Stimulated activated CD8-positive, alpha-beta memory T cell treated with anti-CD3 and anti-CD28 coated beads, Interleukin-15, amount 100 ng/mL, for 4 hours (primary cell): Measurements from ENCODE around the gene TTC7B.

Experiments used
- DNase-seq, 2 donors: peaks; one replicate each; pipeline ENCODE4 v3.0.0-alpha.2; 2020; ENCODE audit warnings: low read depth in 2 of 2

The TTC7B gene

DNA sequence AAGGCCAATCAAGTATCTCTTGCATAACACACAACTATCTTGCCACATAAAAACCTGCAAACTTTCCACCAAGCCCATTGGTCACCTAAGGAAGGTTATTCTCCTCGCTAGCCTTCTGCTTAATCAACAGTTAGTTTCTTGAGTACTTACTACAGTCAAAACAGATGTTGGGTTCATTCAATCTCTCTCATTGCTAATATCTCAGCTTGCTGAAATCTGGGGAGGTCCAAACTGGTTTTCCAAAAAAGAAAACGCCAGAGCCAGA is 74.6 kb downstream of the TTC7B start:
- no peak for DNase-seq

DNA sequence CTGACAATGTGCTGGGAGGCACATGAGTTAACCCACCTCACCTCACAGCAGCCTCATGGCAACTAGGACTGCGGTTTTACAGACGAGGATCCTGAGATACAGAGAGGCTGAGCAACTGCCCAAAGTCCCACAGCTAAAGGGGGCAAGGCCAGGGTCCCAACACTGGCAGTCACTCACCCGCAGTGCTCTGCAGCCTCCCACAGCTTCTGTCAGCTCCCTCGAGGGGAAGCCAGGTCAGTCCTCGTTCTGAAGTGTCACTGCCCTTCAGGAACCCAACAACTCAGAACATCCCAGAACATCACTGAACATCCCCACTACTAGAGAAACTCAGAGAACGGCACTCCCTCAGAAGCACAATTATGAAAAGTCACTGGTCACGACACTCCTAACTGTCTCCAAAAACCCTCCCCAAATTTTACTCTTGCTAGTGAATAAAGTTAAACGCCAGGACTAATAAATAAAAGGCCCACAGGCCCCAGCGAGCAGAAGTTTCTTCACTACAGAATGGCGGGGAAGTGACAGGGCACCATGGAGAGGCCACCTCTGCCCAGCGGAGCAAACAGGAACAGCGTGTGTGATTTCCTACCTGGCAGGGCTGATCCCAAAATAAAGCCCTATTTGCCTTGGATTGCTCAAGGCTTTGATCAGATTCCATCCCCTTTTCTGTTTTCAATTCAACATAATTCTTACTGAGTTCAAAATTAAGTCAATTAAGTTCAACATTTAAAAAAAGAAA is 75.1 kb downstream of the TTC7B start:
- no peak for DNase-seq

DNA sequence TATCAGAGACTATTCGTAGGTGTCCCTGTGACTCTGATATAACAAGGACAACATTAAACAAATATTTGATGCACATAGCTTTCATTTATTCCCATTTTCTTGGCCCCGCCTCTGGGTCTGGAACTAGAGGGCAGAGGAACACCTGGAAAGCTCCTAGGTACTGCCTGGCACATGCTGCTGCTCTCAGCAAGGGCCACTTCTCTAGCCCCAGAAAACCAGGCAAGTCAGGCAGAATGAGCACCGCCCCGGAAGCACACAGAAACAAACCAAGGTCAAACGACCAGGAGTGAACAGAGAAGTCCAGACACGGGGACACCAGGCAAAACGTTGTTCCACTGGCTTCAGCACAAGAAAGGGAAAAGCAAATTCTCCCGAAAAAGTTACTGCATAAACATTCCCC is 76.1 kb downstream of the TTC7B start:
- no peak for DNase-seq

DNA sequence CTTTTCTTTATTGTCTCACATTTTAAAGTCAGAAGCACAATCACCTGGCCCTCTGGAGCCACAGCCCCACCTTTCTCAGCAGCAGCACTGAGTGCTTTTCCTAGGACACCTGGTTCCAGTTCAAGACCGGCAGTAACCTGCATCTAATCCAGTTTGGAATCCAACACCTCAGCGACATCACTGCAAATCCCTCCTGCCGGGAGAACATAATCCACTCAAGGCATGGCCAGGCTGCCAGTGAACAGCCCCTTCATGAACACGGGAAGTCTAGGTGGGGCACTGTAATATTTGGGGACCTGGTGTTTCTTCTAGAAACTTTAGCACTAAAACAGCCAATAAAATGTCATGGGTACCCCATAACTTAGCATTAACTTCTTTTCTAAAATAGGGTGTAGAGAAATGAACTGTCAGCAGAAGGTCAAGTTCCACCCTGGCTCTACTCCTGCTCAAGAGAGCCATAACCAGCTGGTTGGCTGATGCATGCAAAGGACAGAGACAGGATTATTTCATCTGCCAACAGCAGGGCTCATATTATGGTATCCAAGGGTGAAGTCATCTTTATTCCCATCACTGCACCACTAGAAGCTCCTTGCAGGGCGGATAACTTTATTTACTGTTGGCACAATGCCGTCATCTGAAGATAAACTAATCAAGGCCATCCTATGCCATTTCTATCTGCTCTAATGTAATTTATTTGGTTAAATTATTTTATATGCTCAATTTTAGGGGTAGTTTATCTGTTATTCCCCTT is 76.7 kb downstream of the TTC7B start:
- no peak for DNase-seq

DNA sequence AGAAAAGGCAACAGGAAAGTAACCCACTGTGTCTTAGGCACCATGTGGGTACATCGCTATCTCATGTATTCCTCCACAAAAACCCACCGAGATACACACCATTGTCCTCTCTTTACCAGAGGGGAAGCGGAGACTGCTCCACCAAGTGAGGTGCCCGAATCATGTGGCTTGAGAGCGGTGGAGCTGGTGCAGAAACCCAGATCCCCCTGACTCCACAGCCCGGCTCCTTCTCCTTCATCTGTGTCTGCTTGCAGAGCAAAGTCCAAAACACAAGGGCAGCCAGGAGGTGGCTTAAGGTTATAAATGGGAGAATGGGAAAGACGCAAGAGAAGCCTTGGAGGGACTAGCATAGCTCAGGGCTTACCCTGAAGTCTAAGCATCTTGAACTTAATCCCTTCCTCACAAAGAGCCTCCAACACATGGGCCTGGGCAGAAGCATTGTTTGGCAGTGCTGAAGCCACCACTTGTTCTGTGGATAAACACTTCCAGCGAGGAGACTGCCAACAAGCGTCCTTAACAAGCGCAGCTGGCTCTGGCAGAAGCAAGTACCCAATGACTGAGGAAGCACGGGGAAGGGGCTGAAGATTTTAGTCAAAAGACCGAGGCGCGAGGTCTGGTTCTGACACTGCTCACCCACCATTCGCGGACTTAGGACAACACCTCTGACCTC is 83.0 kb downstream of the TTC7B start:
- DNase-seq = no peak

DNA sequence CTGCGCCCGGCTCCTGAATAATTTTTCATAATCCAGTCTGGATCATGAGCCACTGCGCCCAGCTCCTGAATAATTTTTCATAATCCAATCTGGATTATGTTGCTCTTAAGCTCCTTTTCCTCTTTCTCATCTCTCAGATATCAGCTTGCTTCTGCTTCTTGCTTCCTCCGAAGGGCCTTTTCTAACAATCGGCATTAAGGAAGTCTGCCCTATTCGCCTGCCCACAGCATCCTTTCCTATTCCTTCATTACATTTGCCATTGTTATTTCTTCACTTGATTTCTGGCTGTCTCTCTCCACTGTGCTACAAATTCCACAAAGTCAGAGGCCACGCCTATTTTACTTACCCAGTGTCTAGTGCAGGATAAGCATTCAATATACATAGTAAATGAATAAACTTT is 83.5 kb downstream of the TTC7B start:
- DNase-seq = no peak

DNA sequence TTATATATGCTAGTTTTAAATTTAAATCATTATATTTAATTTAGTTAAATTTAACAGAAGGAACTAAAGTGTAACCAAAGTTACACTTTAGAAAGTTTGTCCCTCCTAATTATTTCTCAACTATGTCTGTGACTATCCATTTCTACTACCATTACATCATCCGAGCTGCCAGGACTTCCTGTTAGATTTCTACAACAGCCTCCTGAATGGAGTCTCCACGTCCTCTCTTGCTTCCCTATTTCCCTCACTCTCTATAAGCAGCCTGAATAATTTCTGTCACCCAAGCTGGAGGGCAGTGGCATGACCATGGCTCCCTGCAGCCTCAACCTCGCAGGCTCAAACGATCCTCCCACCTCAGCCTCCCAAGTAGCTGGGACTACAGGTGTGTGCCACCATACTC is 84.1 kb downstream of the TTC7B start:
- DNase-seq = no peak

DNA sequence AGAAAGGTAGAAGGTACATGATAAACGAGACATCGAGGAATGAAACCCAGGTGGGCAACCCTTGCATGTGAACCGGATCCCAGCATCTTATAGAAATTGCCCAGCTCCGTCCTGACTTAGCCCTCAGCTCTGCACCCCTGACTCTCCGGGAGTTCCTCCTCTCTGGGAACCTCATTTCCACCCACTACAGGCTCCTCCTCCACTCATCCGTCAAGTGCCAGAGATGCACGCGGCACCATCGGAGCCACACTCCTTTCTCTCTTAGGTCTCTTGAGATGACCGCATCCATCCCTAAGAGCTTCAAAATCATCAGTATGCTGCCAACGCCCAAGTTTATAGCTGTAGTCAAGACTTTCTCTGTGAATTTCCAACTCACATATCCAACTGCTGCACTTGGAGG is 84.7 kb downstream of the TTC7B start:
- no peak for DNase-seq

DNA sequence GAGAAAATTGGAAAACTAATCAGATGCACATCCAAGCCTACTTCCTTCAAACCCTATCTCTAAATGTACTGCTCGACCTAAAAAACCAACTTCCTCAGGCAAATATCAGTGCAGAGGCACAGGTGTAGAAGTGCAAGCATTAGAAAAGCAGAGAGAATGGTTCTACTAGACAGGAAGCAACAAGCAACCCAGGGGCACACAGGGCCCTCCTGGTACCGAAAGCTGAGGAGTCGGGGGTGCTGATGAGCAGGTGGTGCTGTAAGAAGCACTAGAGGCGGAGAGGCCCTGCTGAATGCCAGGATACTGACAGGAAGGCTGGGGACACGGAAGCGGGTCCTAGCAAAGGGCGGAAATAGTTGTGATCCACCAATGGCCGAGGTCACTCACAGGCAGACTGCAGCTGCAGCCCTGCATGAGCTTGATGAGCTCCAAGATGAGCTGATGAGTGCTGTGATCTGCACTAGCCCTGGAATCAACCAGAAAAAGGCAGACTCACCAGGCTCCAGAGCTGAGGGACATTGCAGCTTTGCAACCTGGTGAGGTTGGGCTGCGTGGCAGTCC is 85.9 kb downstream of the TTC7B start:
- DNase-seq = no peak

DNA sequence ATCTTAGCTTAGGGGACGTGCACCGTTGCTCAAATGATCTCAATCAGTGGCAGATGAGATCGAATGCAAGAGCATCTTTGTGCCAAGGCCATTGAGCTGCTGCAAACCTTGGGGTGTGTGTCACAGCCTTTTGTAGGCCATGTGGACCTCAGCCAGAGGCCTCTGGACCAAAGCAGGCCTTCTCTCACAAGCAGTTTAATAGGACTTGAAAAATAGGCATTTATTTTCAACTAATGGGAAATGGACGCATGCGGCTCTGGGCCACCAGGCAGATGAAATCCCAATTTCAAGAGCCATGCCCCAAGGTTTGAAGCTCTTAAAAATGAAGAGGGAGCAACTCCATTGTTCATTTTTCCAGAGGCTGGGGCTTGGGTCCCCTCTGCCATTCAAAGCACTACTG is 87.3 kb downstream of the TTC7B start:
- DNase-seq = no peak

DNA sequence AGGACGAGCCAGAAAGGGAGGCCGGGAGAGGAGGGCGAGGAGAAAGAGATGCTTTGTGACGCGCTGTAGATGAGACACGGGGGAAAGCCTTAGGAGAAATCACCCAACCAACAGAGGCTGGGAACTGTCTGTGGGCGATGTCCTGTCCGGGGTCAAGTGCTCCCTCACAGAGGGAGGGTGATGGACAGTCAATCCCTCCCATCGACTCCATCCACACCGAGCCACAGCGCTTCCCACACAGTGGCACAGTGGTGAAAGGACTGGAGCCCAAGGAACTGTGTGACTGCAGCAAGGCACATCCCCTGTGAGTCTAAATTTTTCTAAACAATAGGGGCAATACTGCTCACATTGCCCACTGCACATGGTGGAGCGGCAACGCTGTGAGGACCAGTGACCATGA is 89.1 kb downstream of the TTC7B start:
- no peak for DNase-seq

DNA sequence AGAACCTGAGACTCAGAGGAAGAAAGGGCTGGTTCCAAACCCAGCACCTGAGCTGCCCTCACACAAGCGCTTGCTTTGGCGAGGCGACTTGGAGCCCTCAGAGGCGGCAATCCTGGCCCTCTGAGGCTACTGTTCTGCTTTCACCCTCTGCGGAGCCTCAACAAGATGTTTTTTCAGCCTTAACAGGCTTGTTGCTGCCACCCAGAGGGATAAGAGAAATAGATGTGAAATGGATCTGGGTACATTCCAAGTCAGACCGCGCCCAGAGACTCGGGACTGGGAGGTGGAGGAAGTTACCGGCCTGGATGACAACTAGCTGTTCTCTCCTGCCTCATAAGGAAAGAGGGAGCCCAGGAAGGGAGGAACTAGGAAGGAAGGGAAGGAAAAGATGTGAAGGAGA is 89.6 kb downstream of the TTC7B start:
- no peak for DNase-seq

DNA sequence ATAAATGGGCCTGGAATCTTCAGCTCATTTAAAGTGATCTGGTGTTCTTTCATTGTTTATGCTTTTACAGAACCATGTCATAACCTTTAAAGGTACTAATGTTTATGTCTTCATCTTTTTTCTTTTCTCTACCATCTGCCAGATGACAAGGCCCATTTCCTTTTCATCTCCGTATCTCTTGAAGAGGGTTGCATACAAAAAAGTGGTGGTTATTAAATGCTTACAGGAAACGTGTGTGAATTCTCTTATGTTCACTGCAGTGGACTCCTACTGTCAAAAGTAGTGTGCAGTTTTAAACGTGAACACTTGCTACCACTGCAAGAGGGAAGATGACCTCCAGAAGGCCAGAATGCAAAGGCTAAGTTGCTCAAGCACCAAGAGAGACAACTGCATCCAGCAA is 91.4 kb downstream of the TTC7B start:
- DNase-seq = no peak

DNA sequence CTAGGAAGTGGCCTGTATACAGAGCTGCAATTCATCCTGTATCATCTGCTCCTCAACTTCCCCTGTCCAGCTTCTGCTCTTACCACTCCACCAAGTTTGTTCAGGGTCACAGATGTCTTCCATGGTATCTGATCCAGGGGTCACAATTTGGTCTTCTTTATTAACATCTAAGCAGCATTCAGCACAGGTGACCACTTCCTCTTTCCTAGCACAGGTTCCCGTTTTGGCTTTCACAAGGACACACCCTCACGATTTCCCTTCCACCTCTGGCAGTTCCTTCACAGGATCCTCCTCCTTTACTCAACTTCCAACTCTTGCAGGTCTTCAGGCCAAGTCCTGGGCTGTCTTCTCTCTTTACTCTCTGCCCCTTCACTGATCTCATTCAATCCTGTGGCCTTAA is 93.6 kb downstream of the TTC7B start:
- no peak for DNase-seq

DNA sequence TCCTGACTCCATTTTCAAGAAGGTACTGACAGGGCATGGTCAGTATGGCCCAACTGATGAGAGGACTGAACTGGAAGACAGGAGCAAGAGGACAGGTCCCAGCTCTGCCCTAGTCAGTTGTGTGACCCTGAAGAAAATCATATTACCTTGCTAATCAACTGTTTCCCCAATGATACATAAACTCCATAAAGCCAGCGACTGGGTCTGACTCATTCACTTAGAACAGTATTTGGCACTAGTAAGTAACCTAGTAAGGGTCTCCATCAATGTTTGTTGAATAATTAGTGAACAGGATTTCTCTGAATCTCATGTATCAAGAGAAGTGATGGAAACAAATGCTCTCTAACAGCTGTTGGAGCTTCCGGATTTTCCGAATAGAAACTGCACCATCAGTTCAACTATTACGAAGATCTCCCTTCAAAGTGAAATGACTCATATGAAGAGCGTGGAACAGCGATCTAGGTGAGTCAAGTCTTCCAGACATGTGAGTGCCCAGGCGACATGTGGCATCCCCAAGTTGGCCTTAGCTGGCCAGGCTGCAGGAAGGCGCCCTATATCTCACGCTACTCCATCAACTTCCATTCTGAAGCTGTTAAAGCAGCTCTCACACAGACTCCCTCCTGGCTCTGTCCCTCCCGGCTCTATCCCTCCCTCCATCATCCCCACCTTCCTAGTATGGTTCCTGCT is 94.5 kb downstream of the TTC7B start:
- no peak for DNase-seq

DNA sequence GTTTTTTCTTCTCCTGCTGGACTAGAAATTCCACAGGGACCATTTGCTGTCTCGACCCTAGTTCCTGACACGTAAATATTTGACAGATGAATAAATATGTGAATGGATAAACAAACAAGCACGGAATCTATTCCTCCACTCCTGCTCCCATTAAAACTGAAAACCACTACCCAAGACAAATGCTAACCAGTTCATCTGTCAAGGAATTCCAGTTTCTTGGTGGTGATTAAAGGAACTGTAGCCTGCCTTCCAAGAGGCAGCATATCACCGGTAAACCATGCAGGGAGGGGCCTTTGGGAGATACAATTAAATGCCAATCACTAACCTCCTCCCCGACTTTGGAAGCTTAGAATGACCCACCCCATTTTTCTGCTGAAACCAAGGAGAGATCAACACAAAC is 95.4 kb downstream of the TTC7B start:
- DNase-seq = no peak

DNA sequence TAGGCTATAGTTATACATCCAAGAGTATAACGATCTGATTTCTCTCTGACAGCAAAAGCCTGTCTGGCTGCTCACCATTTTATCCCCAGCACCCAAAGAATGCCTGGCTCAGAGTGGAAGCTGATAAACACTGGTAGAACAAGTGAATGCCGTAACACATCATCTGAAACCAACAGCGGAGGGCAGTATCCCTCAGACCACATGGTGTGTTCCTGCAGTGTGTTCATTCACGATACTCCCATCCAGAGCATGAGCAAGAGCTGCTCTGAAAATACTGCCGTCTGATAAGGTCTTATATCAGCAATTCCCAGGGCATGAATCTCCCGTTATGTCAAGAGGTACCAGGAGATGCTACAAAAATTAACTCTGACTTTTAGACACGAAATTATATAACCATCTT is 95.9 kb downstream of the TTC7B start:
- DNase-seq = no peak

DNA sequence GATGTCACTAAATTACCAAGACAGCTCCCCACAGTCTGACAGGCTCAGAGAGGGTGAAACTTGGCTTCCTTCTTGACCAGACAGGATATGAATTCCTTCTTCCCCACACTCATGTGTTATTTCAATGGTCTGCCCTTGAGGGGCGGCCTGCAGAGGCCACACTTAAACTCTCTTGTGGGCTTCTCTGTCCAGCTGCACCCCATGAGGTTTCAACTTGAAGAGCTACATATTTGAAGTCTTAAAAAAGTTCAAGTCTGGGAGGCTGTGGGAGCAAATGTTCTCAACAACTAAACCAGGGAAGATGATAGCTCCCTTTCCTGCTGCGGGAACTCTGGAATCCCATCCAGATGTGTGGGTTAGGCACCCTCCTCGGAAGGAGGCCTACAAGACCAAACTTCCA is 98.3 kb downstream of the TTC7B start:
- DNase-seq = no peak

DNA sequence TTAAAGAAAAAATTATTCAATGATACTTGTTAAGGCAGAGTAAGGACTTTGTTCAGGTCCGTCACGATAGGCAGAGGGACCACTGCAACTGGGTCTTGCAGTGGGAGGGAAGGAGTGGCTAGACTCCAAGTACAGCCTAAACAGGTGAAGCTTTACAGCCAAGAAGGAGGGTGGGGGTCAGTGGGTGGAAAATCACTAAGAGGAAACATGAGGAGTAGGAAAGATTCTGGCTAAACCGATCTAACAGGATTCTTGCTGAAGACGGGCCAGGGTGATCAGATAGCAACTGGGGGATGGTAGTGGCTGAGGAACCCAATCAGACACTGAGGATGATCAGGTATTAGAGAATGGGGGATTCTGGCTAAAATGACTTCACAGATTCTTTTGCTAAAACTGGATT is 100.2 kb downstream of the TTC7B start:
- DNase-seq = no peak

DNA sequence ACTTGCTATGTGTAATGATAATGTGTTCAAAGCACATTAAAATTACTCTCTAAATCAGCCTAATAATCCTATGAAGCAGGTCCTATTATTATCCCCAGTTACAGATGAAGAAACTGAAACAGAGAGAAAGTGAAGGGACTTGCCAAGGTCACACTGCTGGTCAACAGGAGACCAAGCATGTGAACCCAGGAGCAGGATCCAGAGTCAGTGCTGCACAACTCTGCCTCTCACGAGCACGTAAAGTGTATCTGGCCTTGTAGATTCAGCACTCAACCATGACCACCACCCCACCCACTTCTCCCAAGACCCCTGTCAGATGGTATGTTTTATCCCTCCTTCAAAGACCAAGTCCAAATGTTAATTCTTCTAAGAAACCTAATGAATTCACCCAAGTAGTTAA is 100.7 kb downstream of the TTC7B start:
- DNase-seq = no peak

DNA sequence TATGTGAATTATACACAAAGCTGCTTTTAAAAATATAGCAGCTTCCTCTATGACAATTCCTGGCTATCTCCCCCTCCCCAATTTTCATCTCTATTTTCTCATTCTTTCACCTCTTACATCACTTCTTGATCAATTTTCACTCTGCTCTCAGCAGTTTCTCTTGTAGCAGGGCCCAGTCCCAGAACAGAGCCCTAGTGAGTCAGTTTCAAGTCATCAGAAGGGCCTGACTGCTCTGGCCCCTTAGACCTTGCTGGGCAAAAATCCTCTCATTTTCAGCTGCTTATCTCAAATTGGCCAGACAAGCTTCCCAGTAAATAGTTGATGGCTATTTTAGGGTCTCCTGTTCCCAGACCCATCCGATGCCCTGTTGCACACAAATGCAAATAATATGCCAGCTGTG is 101.4 kb downstream of the TTC7B start:
- DNase-seq = no peak

DNA sequence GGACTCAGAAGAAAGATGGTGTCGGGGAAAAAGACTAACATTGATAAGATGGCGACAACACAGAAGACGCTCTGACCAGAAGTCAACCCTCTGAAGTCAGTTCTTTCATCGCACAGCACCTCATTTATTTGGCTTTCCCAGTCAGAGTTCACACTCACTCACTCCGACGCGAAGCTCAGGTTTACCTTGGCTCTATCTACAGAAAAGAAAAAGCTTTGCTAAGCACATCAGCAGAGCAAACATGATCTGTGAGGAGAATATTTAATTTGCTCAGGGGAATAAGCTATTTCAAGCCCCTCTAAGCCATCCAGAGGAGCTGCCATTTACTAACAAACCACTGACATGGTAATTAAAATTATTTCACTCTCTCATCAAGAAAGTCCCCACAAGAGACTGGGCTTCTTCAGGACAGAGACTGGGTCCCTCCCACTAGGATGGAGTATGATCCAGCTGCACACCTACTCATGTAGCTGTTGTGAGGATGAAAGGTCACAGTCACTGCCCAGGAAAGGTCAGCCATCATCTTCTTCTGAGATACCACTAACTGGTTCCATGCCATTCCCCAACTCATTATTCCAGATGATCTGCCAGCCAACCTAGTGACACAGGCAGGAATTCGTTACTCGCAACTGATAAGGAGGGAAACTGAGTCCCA is 111.4 kb downstream of the TTC7B start:
- DNase-seq = no peak
